Osteoblast (primary cell): ENCODE results near the gene LCN15. TPM values are rescaled to one million over a fixed set of nuclear protein-coding genes. Genes with fewer than 3 reads are reported as not detected.

Source experiments
- DNase-seq: peaks from one replicate; pipeline ENCODE4 v3.0.0; 2011; ENCODE audit warnings: low spot score, mixed read lengths; ENCODE audit not compliant: insufficient read length; ENCODE audit errors: missing footprints
- H2AFZ ChIP-seq: 2 replicates; pipeline ENCODE4 v1.6.0; 2011; ENCODE audit warnings: mild to moderate bottlenecking, low read length
- H3K27ac ChIP-seq: 2 replicates; pipeline ENCODE4 v1.5.1; 2011; ENCODE audit warnings: mild to moderate bottlenecking, low read depth, low read length, moderate library complexity
- H3K27me3 ChIP-seq: 2 replicates; pipeline ENCODE4 v1.6.0; 2012; ENCODE audit warnings: mild to moderate bottlenecking, control low read depth, inconsistent platforms, low read length, moderate library complexity; ENCODE audit not compliant: insufficient read depth
- H3K36me3 ChIP-seq: 2 replicates; pipeline ENCODE4 v1.5.1; 2011; ENCODE audit warnings: mild to moderate bottlenecking, low read length, control low read depth, moderate library complexity; ENCODE audit not compliant: insufficient read depth
- H3K4me1 ChIP-seq: 2 replicates; pipeline ENCODE4 v1.5.1; 2011; ENCODE audit warnings: mild to moderate bottlenecking, low read length, control low read depth, moderate library complexity; ENCODE audit not compliant: insufficient read depth
- H3K4me2 ChIP-seq: 2 replicates; pipeline ENCODE4 v1.6.0; 2011; ENCODE audit warnings: mild to moderate bottlenecking, low read length; ENCODE audit not compliant: insufficient read depth
- H3K4me3 ChIP-seq: fragments of 200-600 bp; sonication (generic); 3 replicates; pipeline ENCODE4 v1.5.1; 2012; ENCODE audit warnings: mild to moderate bottlenecking, low read length, inconsistent platforms; ENCODE audit not compliant: insufficient read depth
- H3K79me2 ChIP-seq: 2 replicates; pipeline ENCODE4 v1.6.0; 2012; ENCODE audit warnings: mild to moderate bottlenecking, low read length, control low read depth, inconsistent platforms; ENCODE audit not compliant: insufficient read depth
- H3K9me3 ChIP-seq: 2 replicates; pipeline ENCODE4 v1.5.1; 2011; ENCODE audit warnings: low read depth, low read length, control low read depth
- H4K20me1 ChIP-seq: 2 replicates; pipeline ENCODE4 v1.6.0; 2012; ENCODE audit warnings: mild to moderate bottlenecking, low read length, control low read depth; ENCODE audit not compliant: insufficient read depth
- total RNA-seq: library from RNA; depleted of rRNA; stranded (reverse); fragments of >200 nt; gene quantifications from 2 replicates; pipeline ENCODE4 v1.2.3, GENCODE V29; 2012
- TF ChIP-seq, protein P1 (sequence below): IDR thresholded peaks from 2 replicates; pipeline ENCODE4 v1.5.1; 2011; ENCODE audit warnings: mild to moderate bottlenecking, low read depth, low read length, moderate library complexity; ENCODE audit errors: extremely low read depth

LCN15 gene
- total RNA-seq, 1 donor, result not detected

GRCh38 chr9:136751244-136751643, 13.1 kb downstream of the LCN15 start:
- TF ChIP-seq, protein P1, sequence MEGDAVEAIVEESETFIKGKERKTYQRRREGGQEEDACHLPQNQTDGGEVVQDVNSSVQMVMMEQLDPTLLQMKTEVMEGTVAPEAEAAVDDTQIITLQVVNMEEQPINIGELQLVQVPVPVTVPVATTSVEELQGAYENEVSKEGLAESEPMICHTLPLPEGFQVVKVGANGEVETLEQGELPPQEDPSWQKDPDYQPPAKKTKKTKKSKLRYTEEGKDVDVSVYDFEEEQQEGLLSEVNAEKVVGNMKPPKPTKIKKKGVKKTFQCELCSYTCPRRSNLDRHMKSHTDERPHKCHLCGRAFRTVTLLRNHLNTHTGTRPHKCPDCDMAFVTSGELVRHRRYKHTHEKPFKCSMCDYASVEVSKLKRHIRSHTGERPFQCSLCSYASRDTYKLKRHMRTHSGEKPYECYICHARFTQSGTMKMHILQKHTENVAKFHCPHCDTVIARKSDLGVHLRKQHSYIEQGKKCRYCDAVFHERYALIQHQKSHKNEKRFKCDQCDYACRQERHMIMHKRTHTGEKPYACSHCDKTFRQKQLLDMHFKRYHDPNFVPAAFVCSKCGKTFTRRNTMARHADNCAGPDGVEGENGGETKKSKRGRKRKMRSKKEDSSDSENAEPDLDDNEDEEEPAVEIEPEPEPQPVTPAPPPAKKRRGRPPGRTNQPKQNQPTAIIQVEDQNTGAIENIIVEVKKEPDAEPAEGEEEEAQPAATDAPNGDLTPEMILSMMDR, result no peak

GRCh38 chr9:136750526-136750925, 13.8 kb downstream of the LCN15 start:
- Histone ChIP-seq H4K20me1 (no peaks in the 10 kb centered on the region), H3K4me1 (no peaks in the 10 kb centered on the region), H3K4me2 (no peak overlapping the region), H3K9me3 (peaks cover 4% of the 10 kb centered on the region), H3K36me3 (no peaks in the 10 kb centered on the region), H3K79me2 (no peaks in the 10 kb centered on the region), H2AFZ (no peak overlapping the region), H3K27ac (no peak overlapping the region), H3K4me3 (no peak overlapping the region), H3K27me3 (peaks cover 2% of the 10 kb centered on the region)
- DNase-seq, result peak; percentile 85
- TF ChIP-seq, protein P1, result no peak

More at GRCh38 chr9:136751244-136751643, 13.1 kb downstream of the LCN15 start:
- H3K4me3 ChIP-seq, result no peak overlapping the region
- no peak overlapping the region for H2AFZ ChIP-seq
- H3K36me3 ChIP-seq, result no peaks in the 10 kb centered on the region
- H4K20me1 ChIP-seq, result no peaks in the 10 kb centered on the region
- peaks cover 7% of the 10 kb centered on the region for H3K9me3 ChIP-seq
- no peaks in the 10 kb centered on the region for H3K79me2 ChIP-seq
- H3K4me2 ChIP-seq, result no peak overlapping the region
- no peaks in the 10 kb centered on the region for H3K4me1 ChIP-seq
- H3K27ac ChIP-seq, result no peak overlapping the region
- H3K27me3 ChIP-seq, result peaks cover 2% of the 10 kb centered on the region
- DNase-seq, result peak; percentile 75

DNA sequence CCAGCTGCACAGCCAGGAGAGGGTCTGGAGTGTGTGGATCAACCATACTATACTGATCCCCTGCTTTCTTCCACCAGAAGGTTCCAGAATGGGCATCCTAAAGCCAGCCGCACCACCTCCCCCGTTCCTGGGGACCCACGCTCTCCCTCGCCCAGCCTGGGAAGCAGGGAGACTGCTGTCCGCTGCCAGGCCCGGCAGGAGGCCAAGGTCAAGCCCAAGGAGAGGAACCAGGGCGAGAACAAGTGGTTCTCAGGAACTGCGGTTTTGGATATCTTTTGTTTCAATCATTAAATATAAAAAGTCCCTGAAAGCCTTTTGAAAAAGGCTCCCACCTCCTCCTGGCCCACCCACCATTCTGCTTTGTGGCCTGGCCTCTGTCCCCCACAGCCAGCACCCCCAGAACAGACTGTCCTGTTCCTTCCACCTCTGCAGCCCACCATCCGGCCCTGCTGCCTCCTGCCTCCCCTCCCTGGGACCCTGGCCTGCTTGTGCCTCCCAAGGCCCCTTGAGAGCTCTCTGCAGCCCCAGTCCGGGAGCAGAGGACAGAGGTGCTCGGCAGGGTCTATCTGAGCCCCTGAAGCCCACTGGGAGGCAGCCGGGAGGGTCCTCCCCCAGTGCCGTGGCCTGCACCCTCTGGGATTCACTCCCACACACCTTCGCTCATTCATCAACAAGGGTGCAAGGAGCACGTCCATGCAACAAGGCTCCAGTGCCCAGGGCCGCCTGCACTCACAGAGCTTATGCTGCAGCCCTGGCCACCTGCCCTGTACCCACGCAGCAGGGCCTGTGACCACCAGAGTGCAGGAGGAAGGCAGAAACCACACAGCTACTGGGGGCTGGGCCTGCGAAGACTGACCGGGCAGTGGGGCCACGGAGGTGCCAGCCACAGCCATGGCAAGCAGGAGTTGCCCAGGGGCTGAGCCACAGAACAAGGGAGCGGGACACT, 15.4 kb downstream of the LCN15 start:
- Histone ChIP-seq H2AFZ (no peak overlapping the region), H3K4me3 (no peak overlapping the region), H3K4me2 (no peak overlapping the region), H4K20me1 (no peaks in the 10 kb centered on the region), H3K36me3 (no peaks in the 10 kb centered on the region), H3K27me3 (peaks cover 2% of the 10 kb centered on the region), H3K9me3 (peaks cover 2% of the 10 kb centered on the region), H3K79me2 (no peaks in the 10 kb centered on the region), H3K4me1 (no peaks in the 10 kb centered on the region), H3K27ac (no peak overlapping the region)
- DNase-seq, result peak; percentile 83
- TF ChIP-seq, protein P1, result no peak

GRCh38 chr9:136748201-136748600, 16.1 kb downstream of the LCN15 start, which contains the start of gene LCN6:
Gene LCN6 (minus strand): TSS chr9:136748525. CDS start chr9:136748483, 42 bp downstream.
- Histone ChIP-seq H3K4me3 (no peak within 1 kb of the TSS), H3K27ac (no peak within 1 kb of the TSS), H4K20me1 (no peaks in the 10 kb centered on the region), H3K36me3 (no peaks in the 10 kb centered on the region), H3K9me3 (peaks cover 2% of the 10 kb centered on the region), H3K27me3 (peaks cover 3% of the 10 kb centered on the region), H3K4me2 (no peak within 1 kb of the TSS), H3K79me2 (no peaks in the 10 kb centered on the region), H3K4me1 (no peaks in the 10 kb centered on the region), H2AFZ (no peak within 1 kb of the TSS)
- TF ChIP-seq, protein P1, result no peak
- no peak for DNase-seq
